Iris pigment epithelial cell (primary cell): ENCODE data around the gene SLMAP.
A peak's percentile ranks its signal among the peaks of the same experiment; 100 is the strongest.

ENCODE experiments used
- DNase-seq: peaks from one replicate; pipeline ENCODE4 v3.0.0-alpha.2; 2011; ENCODE audit warnings: low read depth

Gene SLMAP

GRCh38 chr3:57961828-57962447 is 205.8 kb downstream of the SLMAP start:
- peak; percentile 62 for DNase-seq

- DNase-seq = no peak
Observed at GRCh38 chr3:57962448-57962834, 206.3 kb downstream of the SLMAP start.

DNA sequence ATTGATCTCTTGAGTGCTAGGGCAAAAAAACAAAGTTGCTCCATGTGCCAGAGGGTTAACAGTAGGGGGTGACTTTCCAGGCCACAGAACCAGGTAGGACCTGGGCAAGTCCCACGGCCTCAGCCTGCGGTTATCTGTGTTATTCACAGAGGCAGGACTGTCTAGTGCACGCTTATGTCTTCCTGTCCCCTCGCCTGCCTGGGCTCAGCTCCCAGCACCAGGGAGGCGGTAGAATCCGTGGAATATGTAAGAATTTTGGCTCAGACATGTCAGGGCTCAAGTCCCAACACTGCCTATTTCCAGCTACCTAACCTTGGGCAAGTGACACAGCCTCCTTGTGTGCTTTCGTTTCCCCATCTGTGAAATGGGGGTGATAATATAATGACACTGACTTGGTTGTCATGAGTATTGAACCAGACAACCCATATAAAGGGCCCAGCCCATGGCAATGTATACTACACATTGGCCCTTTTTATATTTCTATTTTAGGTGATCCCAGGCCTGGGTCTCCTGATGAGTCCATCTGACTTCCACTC is 207.8 kb downstream of the SLMAP start:
- DNase-seq = no peak

- peak; percentile 61 for DNase-seq
Observed at GRCh38 chr3:57966829-57967228, 210.7 kb downstream of the SLMAP start.

GRCh38 chr3:57967590-57967989 is 211.5 kb downstream of the SLMAP start:
- no peak for DNase-seq

DNA sequence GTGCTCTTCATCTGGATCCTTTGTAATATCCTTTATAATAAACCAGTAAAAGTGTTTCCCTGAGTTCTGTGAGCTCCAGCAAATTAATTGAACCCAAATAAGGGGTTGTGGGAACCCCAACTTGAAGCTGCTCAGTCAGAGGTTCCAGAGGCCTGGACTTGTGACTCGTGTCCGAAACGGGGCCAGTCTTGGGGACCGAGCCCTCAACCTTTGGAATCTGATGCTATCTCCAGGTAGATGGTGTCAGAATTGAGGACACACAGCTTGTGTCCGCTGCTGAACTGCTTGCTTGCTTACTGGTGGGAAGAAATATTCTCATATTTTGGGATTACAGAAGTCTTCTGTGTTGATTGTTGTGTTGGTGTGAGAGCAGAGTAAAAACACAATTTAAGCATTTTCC is 212.4 kb downstream of the SLMAP start:
- DNase-seq = no peak

GRCh38 chr3:57971975-57972374 is 215.9 kb downstream of the SLMAP start:
- DNase-seq = no peak

DNA sequence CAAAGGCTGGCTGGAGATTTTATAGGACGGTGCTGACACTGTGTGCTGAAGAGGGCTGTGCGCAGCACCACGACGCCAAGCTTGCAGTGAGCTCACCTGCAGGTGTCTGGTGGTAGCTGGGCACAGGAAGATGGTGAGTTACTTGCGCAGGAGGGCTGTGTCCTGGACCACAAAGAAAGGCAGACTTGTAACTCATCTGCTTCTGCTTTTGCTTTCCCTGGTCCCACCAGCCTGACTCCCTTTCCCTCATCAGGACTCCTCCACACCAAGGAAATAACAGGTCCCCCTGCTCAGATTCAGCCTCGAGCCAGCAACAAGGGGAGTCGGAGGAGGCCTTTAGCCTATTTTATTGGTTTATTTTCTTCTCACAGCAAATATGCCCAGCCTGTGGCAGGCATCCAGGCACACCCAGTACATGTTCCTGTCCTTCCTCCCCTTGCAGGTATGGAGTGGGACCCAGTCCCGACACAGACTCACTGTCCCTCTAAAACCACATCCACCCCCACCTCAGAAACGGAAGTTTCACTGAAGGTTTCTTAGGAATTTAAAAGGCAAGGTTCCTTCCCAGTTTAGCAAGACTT is 216.5 kb downstream of the SLMAP start:
- no peak for DNase-seq

DNA sequence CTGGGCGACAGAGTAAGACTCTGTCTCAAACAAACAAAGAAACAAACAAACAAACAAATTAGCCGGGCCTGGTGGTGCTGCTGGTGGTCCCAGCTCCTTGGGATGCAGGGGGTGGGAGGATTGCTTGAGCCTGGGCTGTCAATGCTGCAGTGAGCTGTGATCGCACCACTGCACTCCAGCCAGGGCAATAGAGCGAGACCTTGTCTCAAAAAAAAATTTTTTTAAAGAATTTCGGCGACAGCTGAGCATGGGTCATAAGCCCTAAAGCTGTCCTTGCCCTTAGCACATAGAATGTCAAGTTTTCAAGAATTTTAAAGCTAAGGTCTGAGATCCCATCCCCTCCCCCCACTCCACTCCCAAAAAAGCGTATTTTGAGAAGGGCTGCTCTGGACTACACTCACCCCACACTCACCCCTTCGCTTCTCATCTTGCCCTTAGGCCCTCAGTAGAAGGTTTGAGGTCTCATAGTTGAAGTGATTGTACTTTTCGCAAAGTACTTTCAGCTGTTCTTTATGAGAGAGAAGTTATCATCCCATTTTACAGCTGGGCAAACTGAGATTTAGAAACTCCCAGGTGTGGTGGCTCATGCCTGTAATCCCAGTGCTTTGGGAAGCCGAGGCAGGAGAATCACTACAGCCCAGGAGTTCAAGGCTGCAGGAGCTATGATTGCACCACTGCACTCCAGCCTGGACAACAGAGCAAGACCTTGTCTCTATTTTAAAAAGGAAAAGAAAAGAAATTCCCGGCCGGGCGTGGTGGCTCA is 217.8 kb downstream of the SLMAP start:
- no peak for DNase-seq

DNA sequence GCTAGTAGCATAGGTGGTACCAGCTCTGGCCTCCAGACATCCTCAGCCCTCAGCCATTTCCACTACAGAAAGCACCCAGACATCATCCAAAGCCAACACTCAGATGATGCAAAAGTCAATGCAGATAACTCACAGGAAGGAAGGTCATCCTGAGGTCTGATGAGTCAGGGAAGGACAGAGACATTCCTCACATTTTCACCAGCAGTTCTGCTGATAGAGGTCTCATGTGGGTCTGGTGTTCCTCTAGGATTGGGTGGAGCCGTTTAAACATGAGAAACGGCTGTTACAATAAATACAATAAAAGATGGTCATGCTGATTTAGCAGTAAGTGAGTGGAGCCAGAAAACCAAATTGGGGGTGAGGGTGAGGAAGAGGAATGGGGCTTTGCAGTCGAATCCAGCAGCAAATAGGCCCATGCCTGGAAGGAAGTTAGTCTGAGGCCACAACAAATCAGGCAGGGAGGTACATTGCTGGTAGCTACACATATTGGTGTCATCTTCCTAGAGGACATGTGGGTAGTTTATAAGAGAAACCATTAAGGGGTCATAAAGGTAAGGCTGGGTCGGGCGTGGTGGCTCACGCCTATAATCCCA is 218.8 kb downstream of the SLMAP start:
- DNase-seq = peak; percentile 94

DNA sequence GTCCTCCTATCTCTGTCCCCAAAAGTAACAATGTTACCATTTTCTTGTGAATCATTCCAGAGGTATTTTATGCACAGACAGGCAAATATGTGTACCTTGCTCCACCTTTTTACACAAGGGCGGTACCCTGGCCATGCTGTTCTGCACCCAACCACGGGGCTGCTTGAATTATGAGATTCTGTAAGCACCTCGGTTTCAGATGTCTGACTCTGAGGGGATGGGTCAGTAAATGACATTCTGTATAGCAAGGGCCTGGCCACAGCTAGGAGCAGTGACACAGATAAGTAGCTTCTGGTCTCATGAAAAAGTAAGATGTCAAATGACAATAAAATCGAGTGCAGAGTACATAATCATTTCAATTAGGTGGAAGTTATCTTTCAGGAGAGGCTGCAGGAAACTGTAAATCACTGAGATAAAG is 221.7 kb downstream of the SLMAP start:
- DNase-seq = no peak

- no peak for DNase-seq
Observed at GRCh38 chr3:57978316-57978715, 222.2 kb downstream of the SLMAP start.
